ENCODE measurements around the gene MTNR1A.

- TF ChIP-seq POLR2A (IDR thresholded peaks at IDR 0.05), result no peak
- no peak for TF ChIP-seq POLR2AphosphoS5 (IDR thresholded peaks at IDR 0.05)
- no peak for TF ChIP-seq CTCF (IDR thresholded peaks at IDR 0.05)
These were observed 60.9 kb downstream of the MTNR1A start for GRCh38 chr4:186494496-186494895.

Measured in upper lobe of left lung (tissue), 4 donors.